Fibroblast of skin of right quadriceps (primary cell): Measurements from ENCODE around the gene HDAC10.
"Not testable (repeated sequence)": the region's sequence is repeated elsewhere in the genome, so short reads cannot be mapped to it uniquely, and the experiment has no call there.

Source experiments
- DNase-seq: peaks from one replicate; pipeline ENCODE4 v3.0.0-alpha.2; 2013

Gene HDAC10

GRCh38 chr22:50215297-50216054 lies 35.6 kb downstream of the HDAC10 start:
- DNase-seq: no peak

- DNase-seq: no peak
Observed at GRCh38 chr22:50213263-50213662, 37.8 kb downstream of the HDAC10 start.

GRCh38 chr22:50211147-50211546 lies 39.9 kb downstream of the HDAC10 start:
- no peak for DNase-seq

- DNase-seq: no peak
Observed at GRCh38 chr22:50210378-50211139, 40.5 kb downstream of the HDAC10 start.

GRCh38 chr22:50209893-50210292 lies 41.2 kb downstream of the HDAC10 start:
- DNase-seq: peak; percentile 57

GRCh38 chr22:50208939-50209892 lies 41.8 kb downstream of the HDAC10 start:
- DNase-seq: no peak

GRCh38 chr22:50208430-50208938 lies 42.6 kb downstream of the HDAC10 start:
- DNase-seq: no peak

GRCh38 chr22:50207383-50208140 lies 43.5 kb downstream of the HDAC10 start:
- DNase-seq: no peak

GRCh38 chr22:50206599-50206998 lies 44.5 kb downstream of the HDAC10 start:
- no peak for DNase-seq

- DNase-seq: no peak
Observed at GRCh38 chr22:50205781-50206569, 45.1 kb downstream of the HDAC10 start.

GRCh38 chr22:50204998-50205397 lies 46.1 kb downstream of the HDAC10 start:
- DNase-seq: not testable (repeated sequence)

GRCh38 chr22:50204571-50204970 lies 46.5 kb downstream of the HDAC10 start:
- DNase-seq: no peak

GRCh38 chr22:50203288-50203687 lies 47.8 kb downstream of the HDAC10 start:
- DNase-seq: no peak

- DNase-seq: no peak
Observed at GRCh38 chr22:50202130-50202666, 48.9 kb downstream of the HDAC10 start.

- DNase-seq: no peak
Observed at GRCh38 chr22:50201191-50202129, 49.6 kb downstream of the HDAC10 start.

- peak; percentile 87 for DNase-seq
Observed at GRCh38 chr22:50200461-50201190, 50.4 kb downstream of the HDAC10 start, which contains the start of gene SELENOO. SELENOO (plus strand) TSS chr22:50201011; CDS start chr22:50201037, 26 bp downstream.

- DNase-seq: no peak
Observed at GRCh38 chr22:50199829-50200460, 51.1 kb downstream of the HDAC10 start.

- DNase-seq: no peak
Observed at GRCh38 chr22:50199251-50199721, 51.8 kb downstream of the HDAC10 start.
